Bone marrow (tissue), 2 donors: ENCODE results near the gene HOXC6.
A peak's percentile ranks its signal among the peaks of the same experiment; 100 is the strongest.

Experiments
- DNase-seq, 2 donors: peaks; one replicate each; lab custom pipeline; 2025; lab: John Stamatoyannopoulos, UW

Gene HOXC6

DNA sequence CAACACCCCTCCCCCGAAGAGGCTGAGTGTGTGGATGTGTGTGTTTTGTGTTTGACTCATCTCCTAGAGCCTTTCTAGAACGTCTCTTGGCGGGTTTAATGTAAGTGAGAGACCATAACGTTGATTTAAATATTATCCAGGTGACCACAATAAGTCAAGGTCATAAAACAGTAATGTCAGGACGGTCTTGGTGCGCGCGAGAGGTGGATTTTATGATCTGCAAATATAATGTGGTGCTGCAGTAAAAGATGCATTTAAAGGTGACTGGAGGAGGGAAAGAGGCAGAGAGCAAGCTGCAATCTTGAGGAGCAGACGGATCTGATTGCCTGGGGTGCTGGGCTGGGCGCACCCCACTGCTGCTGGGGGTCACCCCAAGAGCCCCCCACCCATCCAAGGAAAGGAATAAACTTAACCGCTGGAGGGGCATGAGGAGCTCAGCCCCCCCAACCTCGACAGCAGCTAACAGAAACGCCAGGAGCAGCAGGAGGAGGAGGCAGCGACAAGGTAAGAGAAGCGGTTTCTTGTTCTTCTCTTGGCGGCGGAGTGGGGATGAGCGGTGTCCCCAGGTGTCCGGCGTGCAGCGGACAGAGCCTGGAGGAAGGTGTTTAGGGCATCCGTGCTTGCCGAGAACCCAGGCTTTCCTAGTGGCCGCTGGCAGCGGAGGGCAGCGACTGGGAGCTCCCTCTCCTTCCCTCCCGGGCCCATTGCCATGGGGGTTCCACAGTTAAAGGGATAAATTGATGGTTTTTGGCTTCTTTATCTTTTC lies 37.7 kb upstream of the HOXC6 start:
- DNase-seq: no peak

DNA sequence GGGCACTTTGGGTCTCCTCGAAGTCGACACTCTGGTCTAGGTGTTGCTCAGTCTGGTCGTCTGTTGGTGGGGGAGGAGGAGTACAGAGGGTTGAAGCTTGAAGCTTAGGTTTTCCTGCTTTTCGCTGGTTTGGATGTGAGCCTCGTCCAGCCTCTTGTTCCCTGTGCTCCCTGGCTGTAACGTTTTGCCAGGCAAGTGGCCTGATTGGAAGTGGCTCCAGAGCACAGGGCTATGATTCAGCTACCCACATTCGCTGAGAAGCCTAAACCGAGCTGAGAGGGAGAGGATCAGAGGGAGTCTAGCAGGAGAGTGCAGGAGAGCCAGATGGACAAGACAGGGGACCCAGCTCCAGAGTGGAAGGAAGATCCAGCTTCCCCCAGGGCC lies 37.2 kb upstream of the HOXC6 start:
- DNase-seq: no peak

DNA sequence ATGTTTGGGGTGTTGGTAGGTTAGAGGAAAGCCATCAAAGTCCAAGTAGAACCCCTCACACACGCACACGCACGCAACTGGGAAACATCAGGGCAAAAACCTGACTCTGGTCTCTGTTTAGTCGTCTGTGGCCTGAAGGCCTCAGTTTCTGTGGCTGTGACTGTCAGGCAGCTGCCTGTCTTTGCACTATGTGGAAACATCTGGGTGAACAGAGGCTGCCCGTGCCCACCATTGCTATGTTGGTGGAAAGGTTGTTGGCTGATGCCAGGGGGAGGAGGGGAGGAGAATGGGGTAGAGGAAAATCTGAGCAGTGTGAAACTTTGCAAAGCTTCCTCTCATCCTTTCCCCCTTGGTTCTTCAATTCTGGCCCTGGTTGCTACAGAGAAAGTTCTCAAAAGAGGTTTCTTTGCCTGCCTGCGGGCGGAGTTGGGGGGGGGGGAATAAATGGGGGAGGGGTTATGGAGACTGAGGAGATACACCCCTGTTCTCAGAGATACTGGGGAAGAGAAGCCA lies 35.8 kb upstream of the HOXC6 start:
- no peak for DNase-seq

DNA sequence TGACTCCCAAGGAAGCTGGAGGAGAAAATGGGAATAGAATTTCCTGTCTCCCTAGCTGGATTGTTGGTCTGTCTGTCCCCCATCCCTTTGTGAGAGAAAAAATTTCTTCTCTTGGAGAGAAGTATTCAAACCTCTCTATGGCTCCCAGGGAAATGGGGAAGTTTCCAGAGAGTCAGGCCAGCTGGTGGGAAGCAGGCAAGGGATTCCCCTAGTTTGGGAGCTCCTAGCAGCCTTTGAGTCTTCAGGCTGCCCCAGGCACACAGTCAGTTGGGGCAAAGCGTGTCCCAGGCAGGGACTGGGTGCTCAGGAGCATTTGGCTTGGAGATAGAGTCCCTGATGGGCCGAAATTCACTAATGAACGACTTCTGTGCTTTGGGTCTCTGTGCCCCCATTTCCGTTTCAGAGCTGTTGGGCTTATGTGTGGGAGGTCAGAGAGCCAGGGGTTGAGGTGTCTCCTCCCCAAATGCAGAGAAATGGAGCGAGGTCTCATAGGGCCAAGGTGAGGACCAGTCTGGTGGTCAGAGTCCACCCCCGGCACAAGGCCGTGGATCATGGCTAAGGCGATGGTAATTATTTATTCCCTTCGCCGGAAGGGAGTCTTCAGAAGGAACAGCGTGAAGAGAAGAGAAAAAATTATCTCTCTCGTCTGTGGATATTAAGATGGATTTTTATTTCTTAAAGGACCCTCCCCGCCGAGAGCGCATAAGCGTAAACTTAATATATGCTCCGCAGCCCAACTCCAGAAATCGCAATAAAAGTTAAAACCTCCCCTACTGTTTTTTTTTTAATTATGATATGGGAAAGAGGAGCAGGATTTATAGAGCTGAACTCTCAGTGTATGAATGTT lies 34.9 kb upstream of the HOXC6 start:
- no peak for DNase-seq

DNA sequence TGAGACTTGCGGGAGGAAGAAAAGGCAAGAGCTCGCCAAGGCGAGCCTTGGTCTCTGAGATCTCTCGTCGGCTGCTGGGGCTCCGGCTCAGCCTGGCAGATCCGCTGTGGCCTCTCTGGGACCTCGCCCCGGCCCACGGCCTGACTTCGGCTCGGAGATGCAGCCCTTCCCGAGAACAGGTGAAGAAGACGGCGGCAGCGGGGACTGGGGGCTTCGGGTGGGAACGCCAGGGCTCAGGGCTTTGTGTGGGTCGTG lies 34.3 kb upstream of the HOXC6 start:
- DNase-seq: no peak

DNA sequence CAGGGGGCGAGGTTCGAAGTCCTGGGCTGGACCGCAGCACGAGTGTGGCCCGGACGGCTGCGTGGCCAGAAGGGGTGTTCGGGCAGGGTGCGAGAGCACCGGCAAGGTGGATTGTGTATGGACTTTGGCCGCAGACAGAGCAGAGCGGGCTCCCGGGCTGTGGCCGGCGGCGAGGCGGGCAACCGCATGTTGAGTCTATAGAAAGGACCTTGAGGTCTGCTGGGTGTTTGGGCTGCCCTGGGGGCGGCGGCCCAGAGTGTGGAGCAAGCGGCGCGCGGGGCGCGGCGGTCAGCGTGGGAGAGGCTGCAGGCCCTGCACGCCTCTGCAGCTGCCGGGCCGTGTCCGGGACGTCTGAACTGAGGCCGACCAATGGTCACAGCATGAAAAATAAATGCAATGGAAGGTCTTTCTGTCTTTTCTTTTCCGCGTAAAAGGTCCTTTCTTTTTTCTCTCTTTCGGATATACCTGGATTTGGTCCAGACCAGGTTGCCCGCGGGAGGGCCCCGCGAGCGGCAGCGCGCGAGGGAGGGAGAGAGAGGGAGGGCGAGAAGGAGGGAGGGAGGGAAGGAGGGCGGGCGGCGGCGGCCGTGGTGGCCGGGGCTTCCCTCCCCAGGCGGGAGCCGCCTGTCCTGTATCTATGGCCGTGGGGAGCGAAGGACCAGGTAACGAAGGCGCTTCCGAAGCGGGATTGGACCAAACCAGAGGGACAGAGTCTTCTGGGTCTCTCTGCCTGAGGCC lies 33.8 kb upstream of the HOXC6 start:
- DNase-seq: no peak

DNA sequence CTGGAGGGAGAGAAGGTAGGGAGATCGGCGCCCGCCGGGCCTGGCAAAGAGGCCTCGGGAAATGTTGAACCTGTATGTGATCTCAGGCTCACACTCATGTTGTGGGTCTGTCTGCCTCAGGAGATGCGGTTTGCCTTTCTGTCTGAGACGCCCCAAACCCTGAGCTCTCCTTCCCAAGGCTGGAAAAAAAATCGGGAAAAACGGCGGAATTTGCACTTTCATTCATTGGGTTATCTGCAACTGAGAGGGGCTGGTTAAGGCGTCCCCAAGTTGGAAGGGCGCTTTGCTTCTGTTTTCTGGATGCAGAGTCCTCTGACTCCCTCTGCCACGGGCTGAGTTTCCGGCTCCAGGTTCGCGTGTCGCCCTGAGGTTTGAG lies 33.2 kb upstream of the HOXC6 start:
- DNase-seq: no peak

DNA sequence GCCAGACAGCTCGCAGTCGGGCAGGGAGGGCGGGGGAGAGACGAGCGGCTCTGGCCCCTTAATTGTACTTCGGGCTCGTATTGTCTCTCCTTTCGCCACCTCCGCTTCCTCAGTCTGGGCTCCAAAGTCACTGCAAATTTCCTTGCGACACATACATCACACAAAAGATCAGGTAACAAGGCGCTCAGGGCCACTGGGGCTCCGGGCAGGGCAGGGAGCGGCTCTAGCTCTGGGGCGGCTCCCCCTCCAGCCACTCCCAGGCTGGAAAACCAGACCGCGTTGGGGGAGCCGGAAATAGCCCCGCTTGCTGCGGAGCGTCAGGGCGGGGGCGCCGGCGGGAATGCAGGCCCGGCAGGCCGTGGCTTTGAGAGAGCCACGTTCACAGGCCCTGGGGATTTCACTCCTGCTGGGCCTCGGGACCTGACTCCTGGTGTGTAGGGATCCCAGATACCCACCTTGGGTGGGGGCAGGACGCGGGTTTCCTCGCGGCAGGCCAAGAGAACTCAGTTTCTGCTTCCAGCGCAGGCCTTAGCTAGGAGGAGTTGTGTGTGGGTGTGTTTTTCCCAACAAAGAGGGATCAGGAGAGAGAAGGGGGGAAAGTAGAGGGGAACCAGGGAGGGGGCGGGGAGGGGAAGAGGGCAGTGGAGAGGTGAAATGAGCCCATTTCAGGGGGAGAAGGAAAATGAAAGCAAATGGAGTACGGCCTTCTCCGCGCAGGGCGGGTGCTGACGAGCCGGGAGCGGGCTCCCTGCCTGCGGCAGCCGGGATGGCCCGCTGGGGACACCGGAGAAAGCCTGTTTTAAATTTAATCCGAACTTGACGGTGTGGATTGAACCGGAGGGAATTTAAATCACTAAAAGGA lies 32.6 kb upstream of the HOXC6 start:
- peak in 1 of 2 donors; percentile 31 for DNase-seq

DNA sequence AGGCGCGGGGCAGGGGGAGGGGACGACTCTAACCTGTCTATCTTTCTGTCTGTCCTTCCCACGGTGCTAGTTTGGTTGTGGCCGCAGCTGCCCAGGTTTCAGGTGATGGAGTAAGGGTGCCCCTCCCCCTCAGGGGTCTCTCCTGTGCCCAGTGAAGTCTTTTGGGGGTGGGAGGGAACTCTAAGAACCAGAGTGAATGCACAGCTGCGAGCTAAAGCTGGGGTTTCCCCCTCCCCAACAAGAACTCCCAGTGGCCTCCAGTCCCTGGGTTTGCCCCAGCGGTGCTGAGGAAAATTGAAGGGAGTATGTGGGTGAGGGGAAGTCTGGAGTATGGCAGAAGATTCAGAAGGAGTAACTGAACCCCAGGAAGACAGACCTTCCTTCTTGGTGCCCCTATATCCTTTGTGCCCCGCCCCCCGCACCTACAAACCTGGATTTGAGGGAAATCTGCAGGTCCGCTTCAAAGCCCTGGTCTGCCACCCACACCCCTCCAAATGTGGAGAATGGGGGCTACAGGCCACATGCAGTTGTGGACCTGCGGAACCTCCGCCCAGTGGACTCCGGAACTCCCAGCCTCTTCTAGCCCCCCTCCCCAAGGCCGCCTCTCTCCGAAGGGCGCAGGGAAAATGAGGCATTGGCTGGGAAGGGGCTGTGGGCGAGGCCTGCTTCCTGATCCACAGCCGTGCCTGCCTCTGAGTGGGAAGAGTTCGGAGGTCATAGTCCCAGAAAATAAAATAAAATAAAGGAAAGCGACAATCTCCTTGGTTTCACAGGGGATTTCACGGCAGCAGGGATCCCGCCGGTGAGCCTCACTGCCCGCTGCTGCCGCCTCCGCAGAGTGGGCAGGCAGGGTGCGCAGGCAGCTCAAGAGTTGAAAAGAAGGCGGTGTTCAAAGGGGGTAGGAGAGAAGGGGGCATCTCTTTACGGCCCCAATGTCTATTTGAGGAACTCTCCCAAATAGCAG lies 31.7 kb upstream of the HOXC6 start:
- DNase-seq: no peak

DNA sequence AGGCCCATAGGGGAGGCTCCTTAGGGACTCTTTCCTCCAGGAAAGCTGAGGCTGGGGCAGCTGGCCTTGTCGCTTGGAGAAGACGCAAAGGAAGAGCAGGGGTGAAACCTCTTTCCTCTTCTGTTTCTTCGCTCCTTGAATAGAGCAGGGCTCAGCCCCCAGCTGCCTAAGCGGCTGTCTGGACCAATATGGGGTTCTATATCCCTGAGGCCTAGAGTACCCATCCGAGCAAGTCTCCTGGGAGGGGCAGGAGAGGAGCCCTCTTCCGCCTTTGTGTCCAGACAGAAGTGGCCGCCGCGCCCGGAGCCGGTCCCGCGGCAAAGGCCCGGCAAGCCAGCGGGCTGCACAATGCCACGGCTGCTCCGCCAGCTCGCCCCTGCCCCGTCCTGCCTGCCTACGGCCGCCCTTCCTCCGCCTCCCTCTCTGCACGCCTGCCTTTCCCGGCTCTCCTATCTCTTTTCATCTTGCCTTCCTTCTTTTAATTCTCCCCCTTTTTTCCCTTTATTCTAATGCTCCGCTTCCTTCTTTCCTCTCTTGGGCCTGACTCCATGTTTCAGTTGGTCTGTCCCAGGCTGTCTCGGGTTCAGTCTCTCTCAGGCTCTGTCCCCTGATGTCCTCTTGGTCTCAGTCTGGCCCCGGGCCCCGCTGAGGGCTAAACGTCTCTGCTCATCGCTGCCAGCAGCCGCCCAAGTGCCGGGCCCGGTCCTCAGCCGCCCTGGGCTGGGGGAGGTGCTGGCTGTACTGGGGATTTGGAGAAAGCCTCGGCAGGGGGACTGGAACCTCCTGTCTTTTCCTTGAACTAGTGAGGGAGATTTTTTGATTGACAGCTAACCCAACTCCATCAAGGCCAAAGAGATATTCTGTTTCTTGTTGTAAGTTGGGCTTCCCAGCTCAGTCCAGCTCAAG lies 30.8 kb upstream of the HOXC6 start:
- DNase-seq: no peak

DNA sequence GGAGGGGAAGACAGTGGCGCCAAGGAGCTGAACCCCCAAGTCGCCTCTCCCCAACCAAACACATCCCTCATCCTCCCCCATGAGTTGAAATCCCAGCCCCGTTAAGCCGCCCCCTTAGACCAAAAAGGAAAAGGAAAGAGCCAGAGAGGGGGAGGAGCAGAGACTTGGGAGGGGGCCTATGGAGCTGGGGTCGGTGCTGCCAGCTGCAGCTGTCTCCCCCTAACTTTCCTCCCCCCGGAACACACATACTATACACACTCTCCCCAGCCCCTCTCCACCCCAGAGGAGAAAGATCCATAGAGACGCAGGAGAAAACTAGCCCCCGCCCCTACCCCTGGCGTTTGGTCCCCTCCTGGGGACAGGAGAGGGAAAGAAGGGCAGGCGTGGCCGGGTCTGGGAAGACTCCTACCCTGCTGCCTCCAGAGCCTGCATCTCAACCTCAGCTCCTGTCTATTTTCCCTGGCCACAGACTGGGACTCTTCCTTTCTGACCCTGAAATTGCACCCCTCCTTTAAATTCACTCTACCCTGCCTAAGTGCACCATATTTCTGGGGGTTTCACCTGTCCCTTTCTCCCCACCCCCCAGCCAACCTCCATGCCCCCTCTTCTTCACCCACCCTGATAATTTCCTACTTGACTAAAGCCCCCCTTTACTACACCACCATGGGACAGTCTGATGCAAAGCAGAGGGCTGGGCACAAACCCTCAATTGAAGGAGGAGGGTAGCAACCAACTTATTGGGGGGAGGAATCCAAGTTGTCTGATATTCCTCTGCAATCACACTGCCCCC lies 29.9 kb upstream of the HOXC6 start:
- DNase-seq: no peak

DNA sequence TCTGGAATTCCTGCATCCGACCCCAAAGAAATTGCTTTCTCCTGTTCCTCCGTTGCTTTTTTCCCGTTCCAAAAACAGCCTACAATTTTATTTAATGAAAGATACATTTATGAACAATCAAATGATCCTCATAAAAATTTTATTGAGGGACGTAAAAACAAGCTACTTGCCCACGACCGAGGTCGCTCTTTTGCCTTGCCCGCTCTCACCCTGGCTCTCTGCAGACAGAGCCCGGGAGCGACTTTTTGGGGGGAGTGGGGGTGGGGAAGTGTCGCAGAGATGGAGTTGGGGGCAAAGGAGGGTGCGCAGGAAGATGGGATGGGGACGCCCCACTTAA lies 29.4 kb upstream of the HOXC6 start:
- no peak for DNase-seq

DNA sequence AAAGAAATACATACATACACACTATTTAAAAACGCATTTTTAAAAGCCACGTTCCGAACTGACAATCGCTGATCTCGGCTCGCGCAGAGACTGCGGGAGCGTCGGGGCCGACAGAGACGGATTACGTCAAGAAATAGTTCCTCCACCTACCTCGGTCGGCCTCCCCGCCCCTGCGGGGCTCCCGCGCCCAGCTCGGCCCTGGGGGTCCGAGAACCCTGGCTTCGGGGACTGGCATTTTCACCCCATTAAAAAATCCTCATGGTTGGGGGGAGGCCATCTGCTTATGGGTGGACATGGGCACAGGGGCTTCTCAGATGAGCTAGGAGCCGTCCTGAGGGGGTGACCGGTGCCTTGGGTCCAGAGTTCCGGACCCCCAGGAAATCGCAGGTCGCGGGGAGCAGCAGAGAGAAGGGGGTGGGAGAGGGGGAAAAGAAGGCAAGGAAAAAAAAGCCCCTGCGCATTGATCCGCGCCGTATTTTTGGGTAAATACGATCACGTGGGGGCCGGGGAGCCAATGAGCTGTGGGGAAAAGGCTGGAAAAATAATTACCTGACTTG lies 28.6 kb upstream of the HOXC6 start:
- DNase-seq: no peak

DNA sequence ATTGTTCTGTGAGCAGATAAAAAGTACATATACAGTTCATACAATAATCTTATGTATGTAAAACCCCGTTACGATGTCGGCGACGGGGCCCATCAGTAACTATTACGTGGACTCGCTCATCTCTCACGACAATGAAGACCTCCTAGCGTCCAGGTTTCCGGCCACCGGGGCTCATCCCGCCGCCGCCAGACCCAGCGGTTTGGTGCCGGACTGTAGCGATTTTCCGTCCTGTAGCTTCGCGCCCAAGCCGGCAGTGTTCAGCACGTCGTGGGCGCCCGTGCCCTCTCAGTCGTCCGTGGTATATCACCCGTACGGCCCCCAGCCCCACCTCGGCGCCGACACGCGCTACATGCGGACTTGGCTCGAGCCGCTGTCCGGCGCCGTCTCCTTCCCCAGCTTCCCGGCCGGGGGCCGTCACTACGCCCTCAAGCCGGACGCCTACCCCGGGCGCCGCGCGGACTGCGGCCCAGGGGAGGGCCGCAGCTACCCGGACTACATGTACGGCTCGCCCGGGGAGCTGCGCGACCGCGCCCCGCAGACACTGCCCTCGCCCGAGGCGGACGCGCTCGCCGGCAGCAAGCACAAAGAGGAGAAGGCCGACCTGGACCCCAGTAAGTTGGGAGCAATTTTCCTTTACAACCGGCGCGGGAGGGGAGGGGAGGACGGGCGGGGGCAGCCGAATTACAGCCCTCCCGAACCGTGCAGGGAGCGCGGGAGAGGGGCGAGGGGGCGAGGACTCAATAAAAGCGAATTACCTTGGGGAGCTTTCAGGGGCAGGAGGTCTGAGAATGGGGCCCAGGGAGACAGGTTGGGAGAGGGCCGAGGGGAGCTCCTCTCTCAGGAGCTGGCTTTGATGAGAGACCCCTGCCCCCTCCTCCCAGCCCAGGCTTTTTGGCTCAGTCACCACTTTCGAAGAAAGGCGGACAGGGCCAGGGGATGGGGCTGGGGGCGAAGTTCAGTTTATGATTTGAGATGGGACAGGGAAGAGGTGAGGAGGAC lies 27.8 kb upstream of the HOXC6 start, which contains the start of gene HOXC9:
HOXC9 (plus strand) TSS at position 46 of the 999 bp plus-strand sequence; CDS start at position 74, 28 bp downstream.
- DNase-seq: no peak

DNA sequence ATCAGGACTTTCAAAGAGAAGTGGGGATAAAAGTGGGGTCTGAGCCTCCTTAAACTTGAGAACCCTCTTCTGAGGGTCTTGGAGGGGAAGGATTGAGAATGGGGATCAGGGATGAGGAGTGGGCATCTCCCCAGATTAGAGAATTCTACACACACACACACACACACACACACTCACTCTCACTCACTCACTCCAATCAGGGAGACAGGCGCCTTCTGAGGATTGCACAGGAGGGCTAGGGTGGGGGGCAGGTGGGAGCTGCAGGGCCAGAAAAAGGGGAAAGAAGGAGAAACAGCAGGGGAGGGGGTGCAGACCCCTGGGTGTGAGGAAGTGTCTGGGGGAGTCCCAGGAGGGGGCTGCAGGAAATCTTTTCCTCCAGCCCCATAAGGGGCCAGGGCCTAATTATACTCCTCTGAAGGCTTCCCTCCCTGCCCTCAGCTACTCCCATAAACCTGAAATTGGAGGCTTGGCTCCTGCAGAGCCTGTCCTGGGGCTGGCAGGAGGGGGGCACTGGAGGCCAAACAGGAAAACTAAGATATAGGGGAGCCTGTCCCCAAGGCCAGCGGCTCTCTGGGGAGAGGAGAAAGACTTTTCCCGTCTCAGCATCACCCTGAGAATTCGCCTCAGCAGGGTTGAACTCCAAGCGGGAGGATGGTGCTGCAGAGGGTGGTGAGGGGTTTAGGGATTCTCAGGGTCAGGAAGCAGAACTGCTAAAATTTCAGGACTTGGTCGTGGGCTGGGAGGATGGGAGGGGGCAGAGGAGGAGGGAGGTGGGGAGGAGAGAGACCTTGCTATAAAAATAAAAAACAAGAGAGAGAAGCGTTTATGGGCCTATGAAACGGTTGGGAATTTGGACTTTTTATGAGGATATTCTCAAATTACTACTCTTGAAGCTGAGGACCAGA lies 26.7 kb upstream of the HOXC6 start:
- no peak for DNase-seq

DNA sequence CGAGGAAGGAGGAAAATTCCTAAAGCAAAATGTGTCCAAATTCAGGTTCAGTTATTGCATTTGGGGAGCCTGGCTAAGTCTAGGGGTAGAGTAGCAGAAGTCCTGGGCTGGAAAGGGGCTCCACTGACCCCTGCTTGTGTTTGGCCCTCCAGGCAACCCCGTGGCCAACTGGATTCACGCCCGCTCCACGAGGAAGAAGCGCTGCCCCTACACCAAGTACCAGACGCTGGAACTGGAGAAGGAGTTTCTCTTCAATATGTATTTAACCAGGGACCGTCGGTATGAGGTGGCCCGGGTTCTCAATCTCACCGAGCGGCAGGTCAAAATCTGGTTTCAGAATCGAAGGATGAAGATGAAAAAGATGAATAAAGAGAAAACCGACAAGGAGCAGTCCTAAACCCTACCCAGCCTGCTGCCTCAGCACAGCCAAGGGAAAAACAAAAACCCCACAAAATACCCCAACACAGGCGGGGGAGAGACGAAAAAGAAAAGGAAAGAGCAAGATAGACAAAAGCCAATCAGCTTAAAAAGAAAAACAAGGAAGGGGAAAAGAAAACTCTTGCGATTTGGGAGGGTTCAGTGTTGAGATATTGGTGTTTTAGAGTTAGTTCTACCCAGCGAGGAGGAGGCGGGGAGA lies 25.8 kb upstream of the HOXC6 start:
- no peak for DNase-seq
